Upper lobe of left lung (tissue), 4 donors: ENCODE data around the gene PHF3.

Experiments
- CTCF ChIP-seq, 6 experiments: fragments of 450-650 bp in 4 of 6; fragments of 200-600 bp in 2 of 6; sonication (generic) in 2 of 6; IDR thresholded peaks; one replicate each; pipeline ENCODE4 v1.5.1; 2016 to 2019; ENCODE audit warnings: antibody characterized with exemption in 6 of 6
- POLR2A ChIP-seq, 4 donors: fragments of 450-650 bp; IDR thresholded peaks; one replicate each; pipeline ENCODE4 v1.5.1; 2016 to 2017; ENCODE audit warnings: antibody characterized with exemption in 4 of 4, mild to moderate bottlenecking in 2 of 4

- TF ChIP-seq CTCF (IDR thresholded peaks at IDR 0.05) (no peak), POLR2A (IDR thresholded peaks at IDR 0.05) (no peak)
These were observed 73.5 kb downstream of the PHF3 start for GRCh38 chr6:63709148-63709547.
